Subcutaneous adipose tissue (tissue), 4 donors: Measurements from ENCODE around the gene CCNE1. TPM values are rescaled to one million over a fixed set of nuclear protein-coding genes. Genes with fewer than 3 reads are reported as not detected.

Experiments
- CTCF ChIP-seq: fragments of 450-650 bp; IDR thresholded peaks from one replicate; pipeline ENCODE4 v1.5.1; 2016; ENCODE audit warnings: low read depth, mild to moderate bottlenecking, control low read depth, antibody characterized with exemption, moderate library complexity
- total RNA-seq, 4 donors: library from RNA; depleted of rRNA; stranded (reverse); fragments of >200 nt; gene quantifications; one replicate each; pipeline ENCODE4 v1.1.0, GENCODE V29; 2016

Gene CCNE1
- total RNA-seq, 4 donors from 2014 or later = 1.1 to 2.7 (median 2.1) TPM

GRCh38 chr19:29812080-29812880, 489 bp downstream of the CCNE1 start:
- TF ChIP-seq CTCF = no peak

- no peak for TF ChIP-seq CTCF
Observed at GRCh38 chr19:29812881-29813275, 1.1 kb downstream of the CCNE1 start.

- TF ChIP-seq CTCF = no peak
Observed at GRCh38 chr19:29813642-29814041, 1.9 kb downstream of the CCNE1 start.

- no peak for TF ChIP-seq CTCF
Observed at GRCh38 chr19:29815231-29815630, 3.4 kb downstream of the CCNE1 start.

- TF ChIP-seq CTCF = no peak
Observed at GRCh38 chr19:29817316-29817715, 5.5 kb downstream of the CCNE1 start.

- no peak for TF ChIP-seq CTCF
Observed at GRCh38 chr19:29819300-29819699, 7.5 kb downstream of the CCNE1 start.

- TF ChIP-seq CTCF = no peak
Observed at GRCh38 chr19:29819986-29820385, 8.2 kb downstream of the CCNE1 start.
